ENCODE data around the gene NCOA7.
"Not testable (repeated sequence)": the region's sequence is repeated elsewhere in the genome, so short reads cannot be mapped to it uniquely, and the experiment has no call there.

The NCOA7 gene

DNA sequence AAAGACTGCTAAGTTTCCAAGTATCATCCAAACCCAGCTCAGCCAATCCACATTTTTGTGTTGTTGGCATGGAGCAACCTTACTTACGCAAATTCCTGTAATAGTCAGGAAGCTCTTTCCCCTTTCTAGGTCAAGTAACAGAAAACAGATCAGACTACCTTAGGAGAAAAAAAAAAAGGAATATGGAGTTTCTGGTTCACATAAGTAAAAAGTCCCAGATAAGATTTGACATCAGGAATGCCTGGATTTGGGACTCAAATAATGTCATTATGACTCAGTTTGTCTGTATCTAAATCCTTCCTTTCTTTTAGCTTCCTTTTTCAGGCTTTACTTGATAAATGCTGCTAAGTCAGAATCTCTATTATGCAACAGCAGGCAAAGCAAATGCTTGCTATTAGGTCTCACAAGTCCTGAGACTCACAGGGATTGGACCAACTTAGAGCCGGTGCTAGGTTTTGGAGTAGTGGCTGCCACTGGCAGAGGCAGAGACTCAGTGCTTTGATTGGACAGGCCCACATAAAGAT, 44.5 kb downstream of the NCOA7 start:
- no peak for DNase-seq (ENCODE audit: insufficient read length, low spot score)
- no peak for FAIRE-seq

DNA sequence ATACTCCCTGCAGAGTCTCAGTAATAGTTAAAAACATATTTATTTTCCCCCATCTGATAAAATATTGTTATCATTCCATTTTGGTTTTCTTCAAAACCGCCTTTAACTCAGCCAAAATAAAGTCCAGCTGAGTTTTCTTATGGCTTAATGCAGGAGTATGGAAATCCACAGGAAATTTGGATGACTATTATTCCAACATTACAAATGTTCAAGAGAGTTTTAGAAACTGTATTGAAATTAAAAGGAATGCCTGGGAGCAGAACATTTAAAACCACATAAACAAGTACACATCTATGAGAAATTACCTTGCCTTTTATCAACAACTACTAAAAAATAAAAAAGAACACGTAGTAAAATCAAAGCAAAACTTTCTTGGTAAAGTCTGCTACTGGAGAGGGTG, 45.7 kb downstream of the NCOA7 start:
- no peak for DNase-seq (ENCODE audit: insufficient read length, low spot score)
- no peak for FAIRE-seq

DNA sequence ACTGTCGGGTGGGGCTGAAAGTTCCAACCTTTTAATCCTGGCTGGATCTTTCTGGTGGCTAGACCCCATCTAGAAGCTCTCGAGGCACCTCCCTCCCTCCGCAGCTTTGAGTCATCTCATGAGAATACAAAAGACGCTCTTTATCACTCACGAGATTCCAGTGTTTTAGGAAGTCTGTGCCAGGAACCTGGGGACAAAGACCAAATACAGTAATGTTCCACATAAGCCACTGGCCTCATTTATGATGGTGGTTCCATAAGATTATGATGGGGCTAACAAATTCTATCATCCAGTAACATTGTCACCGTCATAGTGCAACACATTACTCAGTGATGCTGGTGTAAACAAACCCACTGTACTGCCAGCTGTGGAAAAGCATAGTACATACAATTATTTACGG, 48.7 kb downstream of the NCOA7 start:
- no peak for DNase-seq (ENCODE audit: insufficient read length, low spot score)

DNA sequence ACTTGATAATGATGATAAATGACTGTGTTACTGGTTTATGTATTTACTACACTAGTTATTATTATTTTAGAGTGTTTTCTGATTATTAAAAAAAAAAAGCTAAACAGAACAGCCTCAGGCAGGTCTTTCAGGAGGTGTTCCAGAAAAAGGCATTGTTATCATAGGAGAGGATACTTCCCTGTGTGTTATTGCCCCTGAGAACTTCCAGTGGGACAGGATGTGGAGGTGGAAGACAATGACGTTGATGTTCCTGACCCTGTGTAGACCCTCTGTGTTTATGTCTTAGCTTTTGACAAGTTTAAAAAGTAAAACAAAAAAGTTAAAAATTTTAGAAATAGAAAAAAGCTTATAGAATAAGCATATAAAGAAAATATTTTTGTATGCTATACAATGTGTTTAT, 49.1 kb downstream of the NCOA7 start:
- DNase-seq (ENCODE audit: insufficient read length, low spot score) (no peak), FAIRE-seq (no peak)

More for the DNA sequence above, 48.7 kb downstream of the NCOA7 start:
- no peak for FAIRE-seq

DNA sequence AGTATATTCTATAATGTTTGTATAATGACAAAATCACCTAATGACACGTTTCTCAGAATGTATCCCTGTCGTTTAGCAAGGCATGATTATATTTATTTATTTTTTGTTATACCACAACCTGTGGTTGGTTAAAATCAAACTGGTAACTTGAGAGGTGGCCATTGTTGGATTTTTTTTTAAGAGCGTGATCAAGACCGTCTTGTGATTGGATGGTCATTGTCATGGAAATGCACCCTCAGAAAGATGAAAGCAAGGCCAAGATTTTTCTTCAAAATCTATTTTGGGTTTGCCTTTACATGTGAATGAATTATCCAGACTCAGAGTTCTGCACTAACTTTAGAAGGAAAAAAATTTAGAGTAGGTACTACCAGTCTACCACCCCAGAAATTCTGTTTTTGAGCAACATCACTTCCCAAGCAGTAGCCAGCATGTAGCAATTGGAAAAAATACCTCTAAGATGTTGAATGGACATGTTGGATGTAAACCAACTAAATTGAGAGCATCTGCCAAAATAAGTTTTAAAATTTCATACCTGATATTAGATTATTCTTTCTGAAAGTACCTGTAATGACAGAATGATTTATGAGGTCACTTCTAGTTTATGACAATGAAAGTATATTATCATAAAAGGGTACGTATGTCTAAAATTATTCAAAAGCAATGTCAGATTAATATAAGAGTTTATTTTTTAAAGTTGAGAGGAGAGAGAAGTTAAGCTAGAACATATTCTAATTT, 50.8 kb downstream of the NCOA7 start:
- FAIRE-seq (no peak), DNase-seq (ENCODE audit: insufficient read length, low spot score) (no peak)

DNA sequence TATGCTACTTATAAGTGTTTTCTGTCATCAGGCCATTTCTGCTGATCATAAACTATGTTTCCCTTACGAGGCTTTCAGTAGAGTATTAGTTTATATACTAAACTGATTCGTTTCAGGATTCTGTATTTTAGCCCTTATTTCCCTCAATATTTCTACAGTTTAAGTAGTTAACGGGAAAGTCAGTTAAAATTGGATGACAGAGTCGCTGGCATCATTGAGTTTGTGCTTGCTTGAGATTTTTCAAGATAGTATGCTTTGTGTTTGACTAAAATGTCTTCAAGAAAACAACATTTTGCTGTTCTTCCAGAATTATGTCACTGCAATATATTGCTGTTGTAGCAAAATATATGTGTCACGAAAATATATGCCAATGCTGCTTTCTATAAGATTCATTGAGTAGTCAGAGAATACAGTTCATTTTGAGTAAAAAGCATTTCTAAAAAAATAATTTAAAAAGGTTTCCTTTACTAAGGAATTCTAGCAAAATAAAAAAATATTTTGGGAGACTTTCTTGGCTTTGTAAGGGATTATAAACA, 51.4 kb downstream of the NCOA7 start:
- FAIRE-seq (no peak), DNase-seq (ENCODE audit: insufficient read length, low spot score) (no peak)

DNA sequence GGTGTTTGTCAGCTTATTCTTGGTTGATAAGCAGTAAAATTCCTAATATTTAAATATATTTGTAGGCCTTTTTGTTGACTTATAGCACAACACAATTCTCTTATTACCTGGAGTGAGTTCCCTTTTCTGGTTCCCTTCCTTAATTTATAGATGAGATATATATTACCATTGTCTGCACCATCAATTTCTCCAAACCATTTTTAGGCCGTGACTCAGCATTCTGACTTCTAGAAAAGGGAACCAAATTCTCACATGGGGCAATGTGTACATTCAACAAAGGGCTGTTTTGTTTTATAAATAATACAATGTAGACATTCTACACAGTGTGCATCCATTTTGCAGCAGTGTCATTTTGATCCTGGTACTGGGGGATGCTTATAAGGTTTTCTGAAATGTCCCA, 52.8 kb downstream of the NCOA7 start:
- DNase-seq (ENCODE audit: insufficient read length, low spot score) (no peak), FAIRE-seq (no peak)

DNA sequence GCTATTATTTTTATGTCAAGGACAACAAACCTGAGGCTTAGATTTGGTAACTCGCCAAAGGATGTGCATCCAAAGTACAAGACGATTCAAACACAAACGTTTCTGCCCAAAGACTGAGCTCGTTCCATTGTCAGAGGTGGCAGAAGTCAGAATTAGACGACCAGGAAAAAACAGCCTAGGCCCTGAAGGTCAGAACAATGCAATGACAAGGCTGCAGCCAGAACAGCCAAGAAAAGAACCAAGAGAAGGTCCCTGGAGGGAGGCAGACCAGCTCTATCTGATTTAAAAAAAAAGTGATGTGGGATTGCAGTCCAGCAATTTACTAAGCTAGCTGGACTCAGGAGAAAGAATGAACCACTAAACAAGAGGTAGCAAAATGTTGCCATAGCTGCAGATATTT, 54.2 kb downstream of the NCOA7 start:
- FAIRE-seq (no peak), DNase-seq (ENCODE audit: insufficient read length, low spot score) (no peak)

DNA sequence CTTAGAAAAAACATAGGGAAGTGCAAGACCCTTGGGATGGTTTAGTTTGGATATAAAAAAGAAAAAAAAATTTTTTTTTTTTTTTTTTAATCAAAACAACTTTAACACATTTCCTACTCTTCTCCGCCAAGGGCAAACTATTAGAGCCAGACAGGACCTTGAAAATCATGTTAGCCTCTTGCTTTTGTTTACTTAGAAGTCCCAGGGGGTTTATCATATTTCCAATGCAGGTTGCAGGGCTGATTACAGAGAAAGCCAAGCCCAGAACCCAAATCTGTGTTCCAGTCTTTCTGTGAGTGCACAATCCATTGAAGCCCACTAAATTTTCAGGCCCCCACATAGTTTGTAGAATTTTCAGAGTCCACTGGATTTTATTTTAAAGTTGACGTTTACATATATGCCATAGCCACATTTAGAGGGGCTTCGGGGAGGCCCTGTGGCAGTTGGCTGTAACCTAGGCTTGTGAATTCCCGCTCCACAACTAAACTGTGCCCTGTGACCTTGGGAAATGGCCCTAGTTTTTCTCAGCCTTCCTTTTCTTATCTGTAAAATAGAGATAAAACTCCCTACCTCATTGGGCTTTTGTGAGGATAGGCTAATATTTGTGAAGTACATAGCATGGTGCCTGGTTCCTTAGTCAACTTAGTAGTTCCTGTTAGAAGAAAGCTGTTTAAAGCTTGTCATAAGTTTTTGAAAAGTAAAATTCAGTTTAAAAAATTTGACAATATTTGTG, 55.7 kb downstream of the NCOA7 start:
- no peak for DNase-seq (ENCODE audit: insufficient read length, low spot score)
- FAIRE-seq = no peak

DNA sequence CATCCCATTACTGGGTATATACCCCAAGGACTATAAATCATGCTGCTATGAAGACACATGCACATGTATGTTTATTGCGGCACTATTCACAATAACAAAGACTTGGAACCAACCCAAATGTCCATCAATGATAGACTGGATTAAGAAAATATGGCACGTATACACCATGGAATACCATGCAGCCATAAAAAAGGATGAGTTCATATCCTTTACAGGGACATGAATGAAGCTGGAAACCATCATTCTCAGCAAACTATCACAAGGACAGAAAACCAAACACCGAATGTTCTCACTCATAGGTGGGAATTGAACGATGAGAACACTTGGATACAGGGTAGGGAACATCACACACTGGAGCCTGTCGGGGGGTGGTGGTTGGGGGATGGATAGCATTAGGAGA, 57.5 kb downstream of the NCOA7 start:
- FAIRE-seq; DNase-seq (ENCODE audit: insufficient read length, low spot score): not testable (repeated sequence)

DNA sequence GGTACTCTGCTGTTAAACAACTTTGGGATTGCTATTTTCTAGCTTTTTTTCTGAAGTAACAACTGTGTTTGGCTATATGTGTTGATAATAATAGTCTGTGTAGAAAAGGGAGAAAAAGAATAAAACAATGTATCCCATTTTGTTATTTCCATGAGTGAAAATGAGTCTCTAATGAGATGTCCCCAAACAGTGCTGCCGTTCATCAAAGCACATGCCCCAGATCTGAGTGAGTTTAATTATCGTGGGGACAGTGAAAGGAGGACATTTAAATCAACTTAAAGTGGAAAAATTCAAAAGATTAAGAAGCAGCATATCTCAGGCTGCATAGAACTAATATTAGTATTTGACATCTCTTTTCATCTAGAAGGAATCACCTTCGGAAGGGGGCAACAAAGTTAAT, 59.6 kb downstream of the NCOA7 start:
- FAIRE-seq (no peak), DNase-seq (ENCODE audit: insufficient read length, low spot score) (no peak)

DNA sequence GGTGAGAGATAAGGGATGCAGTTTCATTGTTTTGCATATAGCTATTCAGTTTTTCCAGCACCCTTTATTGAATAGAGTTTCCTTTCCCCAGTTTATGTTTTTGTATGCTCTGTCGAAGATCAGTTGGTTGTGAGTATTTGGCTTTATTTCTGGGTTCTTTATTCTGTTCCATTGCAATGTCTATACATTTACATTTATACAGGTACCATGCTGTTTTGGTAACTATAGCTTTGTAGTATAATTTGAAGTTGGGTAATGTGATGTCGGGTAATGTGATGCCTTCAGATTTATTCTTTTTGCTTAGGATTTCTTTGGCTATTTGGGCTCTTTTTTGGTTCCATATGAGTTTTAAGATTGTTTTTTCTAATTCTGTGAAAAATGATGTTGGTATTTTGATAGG, 61.8 kb downstream of the NCOA7 start:
- no peak for FAIRE-seq
- no peak for DNase-seq (ENCODE audit: insufficient read length, low spot score)

DNA sequence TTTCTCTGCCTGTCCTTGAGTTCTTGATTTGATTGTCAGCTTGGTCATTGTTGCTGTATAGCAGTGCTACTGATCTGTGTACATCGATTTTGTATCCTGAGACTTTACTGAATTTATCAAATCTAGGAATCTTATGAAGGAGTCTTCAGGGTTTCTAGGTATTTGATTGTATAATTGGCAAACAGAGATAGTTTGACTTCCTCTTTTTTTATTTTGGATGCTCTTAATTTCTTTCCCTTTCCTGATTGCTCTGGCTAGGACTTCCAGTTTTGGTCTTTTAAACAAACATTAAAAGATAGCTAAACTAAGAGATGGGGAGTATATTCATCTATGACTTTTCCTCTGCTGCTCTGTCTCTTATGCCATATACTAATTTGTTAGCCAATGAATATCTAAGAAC, 62.4 kb downstream of the NCOA7 start:
- FAIRE-seq = peak; percentile 66

DNA sequence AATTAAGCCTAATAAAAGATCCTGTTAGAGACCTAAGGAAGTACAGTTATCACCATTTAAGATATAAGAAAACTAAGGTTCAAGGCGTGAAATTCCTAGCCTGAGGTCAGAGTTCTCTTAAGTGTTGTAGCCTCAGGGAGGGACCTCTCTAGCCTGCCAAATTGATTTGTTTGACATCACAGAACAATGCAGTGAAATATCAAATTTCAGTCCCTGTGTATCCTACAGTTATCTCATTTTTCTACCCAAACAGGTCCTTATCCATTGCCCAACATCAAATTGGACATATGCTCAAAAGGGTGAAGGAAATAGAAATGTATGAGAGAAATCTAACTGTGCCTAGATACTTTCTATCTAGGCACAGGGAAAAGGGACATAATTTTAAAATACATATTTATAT, 63.0 kb downstream of the NCOA7 start:
- FAIRE-seq (no peak), DNase-seq (ENCODE audit: insufficient read length, low spot score) (no peak)

More for the DNA sequence above, 62.4 kb downstream of the NCOA7 start:
- DNase-seq (ENCODE audit: insufficient read length, low spot score) = no peak

DNA sequence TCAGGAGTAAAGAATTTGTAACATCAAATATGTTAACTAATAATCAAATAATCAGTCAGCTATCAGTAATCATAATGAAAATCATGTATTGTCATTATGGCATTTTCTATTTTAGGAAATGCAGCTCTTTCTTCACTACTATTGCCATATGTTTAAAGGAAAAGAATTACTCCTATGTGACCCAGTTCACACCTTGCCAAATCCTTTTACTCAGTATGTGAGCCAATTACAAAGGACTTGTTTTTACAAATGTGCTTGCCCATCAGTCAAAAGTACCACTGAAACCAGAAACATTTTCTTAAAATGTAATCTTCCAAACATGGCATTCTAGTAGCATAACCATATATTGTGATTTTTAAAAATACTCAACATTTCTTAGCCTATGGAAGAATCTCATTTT, 63.6 kb downstream of the NCOA7 start:
- FAIRE-seq (peak; percentile 31), DNase-seq (ENCODE audit: insufficient read length, low spot score) (no peak)

DNA sequence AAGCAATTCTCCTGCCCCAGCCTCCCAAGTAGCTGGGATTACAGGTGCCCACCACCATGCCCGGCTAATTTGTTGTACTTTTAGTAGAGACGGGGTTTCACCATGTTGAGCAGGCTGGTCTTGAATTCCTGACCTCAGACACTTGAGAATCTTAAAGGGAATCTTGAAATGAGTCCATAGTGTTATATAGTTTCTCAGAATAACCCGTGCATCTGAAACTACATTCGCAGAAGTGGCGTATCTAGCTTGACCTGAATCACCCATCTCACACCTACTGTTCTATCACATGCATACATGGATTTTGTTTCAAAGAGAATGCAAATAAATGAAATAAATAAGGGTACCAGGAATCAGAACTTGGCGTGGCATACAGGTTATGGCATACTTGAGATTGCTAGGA, 65.0 kb downstream of the NCOA7 start:
- DNase-seq (ENCODE audit: insufficient read length, low spot score) = no peak
- no peak for FAIRE-seq

DNA sequence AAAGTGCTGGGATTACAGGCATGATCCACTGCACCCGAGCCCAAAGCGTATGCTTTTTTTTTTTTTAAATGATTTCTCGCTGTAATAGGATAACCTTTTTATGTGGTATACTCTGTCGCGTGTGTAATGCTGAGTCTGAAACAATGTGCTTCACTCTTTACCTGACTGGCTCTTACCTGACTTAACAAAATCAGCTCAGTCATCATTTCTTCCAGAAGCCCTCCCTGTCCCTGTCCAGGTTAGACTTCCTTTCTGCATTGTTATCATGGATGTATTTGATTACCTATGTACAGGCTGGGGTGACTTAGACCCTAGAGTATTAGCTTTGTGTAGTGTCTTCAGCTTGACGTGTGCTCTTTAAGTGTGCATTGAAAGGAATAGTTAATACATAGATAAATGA, 67.1 kb downstream of the NCOA7 start:
- FAIRE-seq (no peak), DNase-seq (ENCODE audit: insufficient read length, low spot score) (no peak)

DNA sequence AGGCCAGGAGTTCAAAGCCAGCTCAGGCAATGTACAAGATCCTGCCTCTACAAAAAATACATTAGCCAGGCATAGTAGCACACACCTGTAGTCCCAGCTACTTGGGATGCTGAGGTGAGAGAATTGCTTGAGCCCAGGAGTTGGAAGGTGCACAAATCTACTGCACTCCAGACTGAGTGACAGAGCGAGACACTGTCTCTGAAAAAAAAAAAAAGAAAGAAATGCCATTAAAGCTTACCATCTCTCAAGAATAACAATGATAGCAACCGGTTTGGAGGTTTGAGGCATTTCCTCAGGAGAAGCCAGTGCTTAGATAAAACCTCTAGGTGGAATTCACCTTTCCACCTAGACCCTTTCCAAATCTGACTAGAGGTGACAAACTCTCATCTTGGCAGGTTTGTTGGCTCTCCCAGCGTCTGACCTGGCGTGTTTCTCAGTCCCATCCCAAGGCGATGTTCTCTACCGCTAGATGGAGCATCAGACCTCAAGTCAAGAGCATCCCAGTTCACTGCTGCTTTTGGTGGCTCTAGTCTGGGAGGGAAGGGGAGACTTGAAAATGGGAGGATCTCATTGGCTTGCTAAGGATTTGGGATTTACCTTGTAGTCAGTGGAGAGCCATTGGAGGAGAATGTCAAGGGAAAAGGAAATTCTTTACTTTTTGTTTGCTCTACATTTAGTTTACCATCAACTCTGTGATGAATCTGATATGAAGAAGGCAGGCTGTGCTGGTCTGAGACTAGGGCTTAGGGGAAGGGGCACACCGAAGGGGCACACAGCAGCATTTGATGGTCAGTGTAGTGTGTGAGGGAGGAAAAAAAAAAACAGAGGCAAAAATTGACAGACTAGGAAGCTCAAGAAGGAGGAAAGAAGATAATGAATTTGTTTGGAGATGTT, 67.9 kb downstream of the NCOA7 start:
- DNase-seq (ENCODE audit: insufficient read length, low spot score) = peak; percentile 4
- peak; percentile 49 for FAIRE-seq

DNA sequence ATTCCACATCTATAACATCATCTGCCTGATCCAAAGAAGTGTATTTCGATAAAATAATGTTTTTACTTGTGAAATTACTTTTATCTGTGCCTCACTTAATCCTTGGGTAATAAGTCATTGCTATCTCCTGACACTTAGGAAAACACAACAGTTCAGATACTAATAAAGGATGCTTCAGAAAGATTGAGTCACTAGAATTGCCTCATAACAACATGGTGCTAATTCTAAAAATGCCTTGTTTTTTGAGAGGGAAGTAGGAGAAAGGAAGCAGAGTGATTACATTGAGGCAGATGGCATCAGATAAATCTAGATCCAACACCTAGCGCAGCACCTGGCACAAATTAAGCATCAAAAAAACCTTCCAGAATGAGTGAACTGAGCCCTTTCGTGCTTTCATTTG, 69.0 kb downstream of the NCOA7 start:
- DNase-seq (ENCODE audit: insufficient read length, low spot score) (no peak), FAIRE-seq (no peak)

DNA sequence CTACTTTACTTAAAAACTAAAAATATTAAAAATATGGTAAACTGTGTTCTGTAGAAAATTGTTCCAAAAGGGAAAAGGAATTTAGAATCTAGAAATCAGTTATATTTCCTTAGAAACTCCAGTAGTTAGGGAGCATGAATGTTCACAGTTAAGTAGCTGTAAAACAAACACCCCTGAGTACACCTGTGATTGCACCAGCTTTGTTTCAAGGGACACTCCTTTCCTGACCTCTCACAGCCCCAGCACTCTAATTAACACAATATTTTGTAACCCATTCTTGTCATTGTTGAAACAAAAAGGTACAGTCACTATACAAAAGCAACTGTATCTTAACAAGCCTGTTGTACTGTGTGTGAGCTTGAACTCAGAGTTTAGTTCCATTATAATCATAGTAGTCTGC, 72.3 kb downstream of the NCOA7 start:
- DNase-seq (ENCODE audit: insufficient read length, low spot score) (no peak), FAIRE-seq (no peak)

DNA sequence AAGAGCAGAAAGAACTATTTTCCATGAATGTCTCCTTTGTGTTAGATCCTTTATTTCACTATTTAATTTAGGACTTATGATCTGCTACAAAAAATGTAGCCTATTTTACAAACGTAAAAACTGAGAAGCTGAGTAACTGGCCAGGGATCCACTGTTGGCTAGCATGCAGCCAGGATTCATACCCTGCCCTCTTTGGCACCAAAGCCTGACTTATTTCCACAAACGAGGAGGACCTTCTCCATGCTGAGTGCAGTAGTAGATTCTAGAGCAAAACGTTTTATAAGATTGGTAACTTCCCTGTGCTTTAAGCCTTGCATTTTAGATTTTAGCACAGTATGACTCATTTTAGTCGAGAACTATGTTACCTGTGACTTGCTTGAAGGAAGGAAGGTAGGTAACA, 74.3 kb downstream of the NCOA7 start:
- no peak for FAIRE-seq
- no peak for DNase-seq (ENCODE audit: insufficient read length, low spot score)
